Loucy (cell line): Measurements from ENCODE around the gene CIDEA.

Experiments
- H2AFZ ChIP-seq: fragments of 200-600 bp; sonication (generic); 2 replicates; pipeline ENCODE4 v1.6.0; 2016; ENCODE audit warnings: antibody characterized with exemption, mild to moderate bottlenecking, low read length, moderate library complexity
- H3F3A ChIP-seq: fragments of 200-600 bp; 2 replicates; pipeline ENCODE4 v1.6.0; 2016; ENCODE audit warnings: antibody characterized with exemption, low read depth, mild to moderate bottlenecking
- H3K27me3 ChIP-seq: fragments of 200-600 bp; sonication (generic); 2 replicates; pipeline ENCODE4 v1.6.1; 2014; ENCODE audit warnings: low read length, mild to moderate bottlenecking; ENCODE audit not compliant: insufficient read depth, poor library complexity, severe bottlenecking
- H3K36me3 ChIP-seq: fragments of 200-600 bp; sonication (generic); 2 replicates; pipeline ENCODE4 v1.6.1; 2016; ENCODE audit warnings: low read length; ENCODE audit not compliant: insufficient read depth
- H3K4me1 ChIP-seq: fragments of 200-600 bp; sonication (generic); 2 replicates; pipeline ENCODE4 v1.5.1; 2014; ENCODE audit warnings: low read length, mild to moderate bottlenecking; ENCODE audit not compliant: insufficient read depth, poor library complexity, severe bottlenecking
- H3K4me2 ChIP-seq: fragments of 200-600 bp; sonication (generic); 2 replicates; pipeline ENCODE4 v1.6.0; 2014; ENCODE audit warnings: antibody characterized with exemption, low read length, low read depth, mild to moderate bottlenecking; ENCODE audit not compliant: poor library complexity, severe bottlenecking
- H3K4me3 ChIP-seq: fragments of 200-600 bp; sonication (generic); 2 replicates; pipeline ENCODE4 v1.5.1; 2014; ENCODE audit warnings: low read length, mild to moderate bottlenecking, mixed read lengths; ENCODE audit not compliant: poor library complexity, severe bottlenecking
- H3K79me2 ChIP-seq: fragments of 200-600 bp; sonication (generic); 2 replicates; pipeline ENCODE4 v1.6.1; 2014; ENCODE audit warnings: low read length; ENCODE audit not compliant: insufficient read depth
- H3K9ac ChIP-seq: fragments of 200-600 bp; sonication (generic); 2 replicates; pipeline ENCODE4 v1.6.0; 2014; ENCODE audit warnings: mild to moderate bottlenecking, low read depth, low read length, moderate library complexity; ENCODE audit not compliant: poor library complexity, severe bottlenecking
- H3K9me2 ChIP-seq: fragments of 200-600 bp; sonication (generic); replicated peaks from 2 replicates; pipeline ENCODE4 v1.6.1; 2016; ENCODE audit warnings: low read depth, low read length, mixed read lengths
- H3K9me3 ChIP-seq: fragments of 200-600 bp; sonication (generic); 2 replicates; pipeline ENCODE4 v1.6.1; 2014; ENCODE audit warnings: mild to moderate bottlenecking, antibody characterized with exemption, low read length, low read depth; ENCODE audit not compliant: insufficient read depth
- H4K20me1 ChIP-seq: fragments of 200-600 bp; sonication (generic); 2 replicates; pipeline ENCODE4 v1.6.0; 2014; ENCODE audit warnings: antibody characterized with exemption, low read length, mild to moderate bottlenecking; ENCODE audit not compliant: insufficient read depth, poor library complexity, severe bottlenecking
- EZH2phosphoT487 ChIP-seq: fragments of 200-600 bp; IDR thresholded peaks from 2 replicates; pipeline ENCODE4 v1.6.1; 2018; ENCODE audit warnings: antibody characterized with exemption, mild to moderate bottlenecking, moderate library complexity, borderline replicate concordance
- TF ChIP-seq, protein P1 (sequence below): fragments of 200-600 bp; sonication (generic); conservative IDR thresholded peaks from 2 replicates; pipeline ENCODE4 v1.5.1; 2014; ENCODE audit warnings: mild to moderate bottlenecking, antibody characterized with exemption, low read length

CIDEA gene

DNA sequence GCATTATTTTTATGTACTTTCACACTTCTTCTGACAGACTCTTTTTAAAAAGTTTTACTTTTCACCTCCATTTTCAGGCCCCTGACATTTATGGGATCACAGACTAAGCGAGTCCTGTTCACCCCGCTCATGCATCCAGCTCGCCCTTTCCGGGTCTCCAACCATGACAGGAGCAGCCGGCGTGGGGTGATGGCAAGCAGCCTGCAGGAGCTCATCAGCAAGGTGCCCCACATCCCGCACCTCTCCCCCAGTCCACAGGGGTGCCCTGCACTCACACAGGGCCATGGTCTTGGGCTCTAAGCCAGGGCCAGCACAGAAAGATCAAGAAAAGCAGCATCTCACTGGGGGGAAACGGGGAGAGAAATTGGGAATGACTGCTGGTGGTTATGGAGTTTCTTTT is 8.6 kb downstream of the CIDEA start:
- TF ChIP-seq, protein P1, sequence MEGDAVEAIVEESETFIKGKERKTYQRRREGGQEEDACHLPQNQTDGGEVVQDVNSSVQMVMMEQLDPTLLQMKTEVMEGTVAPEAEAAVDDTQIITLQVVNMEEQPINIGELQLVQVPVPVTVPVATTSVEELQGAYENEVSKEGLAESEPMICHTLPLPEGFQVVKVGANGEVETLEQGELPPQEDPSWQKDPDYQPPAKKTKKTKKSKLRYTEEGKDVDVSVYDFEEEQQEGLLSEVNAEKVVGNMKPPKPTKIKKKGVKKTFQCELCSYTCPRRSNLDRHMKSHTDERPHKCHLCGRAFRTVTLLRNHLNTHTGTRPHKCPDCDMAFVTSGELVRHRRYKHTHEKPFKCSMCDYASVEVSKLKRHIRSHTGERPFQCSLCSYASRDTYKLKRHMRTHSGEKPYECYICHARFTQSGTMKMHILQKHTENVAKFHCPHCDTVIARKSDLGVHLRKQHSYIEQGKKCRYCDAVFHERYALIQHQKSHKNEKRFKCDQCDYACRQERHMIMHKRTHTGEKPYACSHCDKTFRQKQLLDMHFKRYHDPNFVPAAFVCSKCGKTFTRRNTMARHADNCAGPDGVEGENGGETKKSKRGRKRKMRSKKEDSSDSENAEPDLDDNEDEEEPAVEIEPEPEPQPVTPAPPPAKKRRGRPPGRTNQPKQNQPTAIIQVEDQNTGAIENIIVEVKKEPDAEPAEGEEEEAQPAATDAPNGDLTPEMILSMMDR, result no peak
- TF ChIP-seq EZH2phosphoT487, result no peak
- Histone ChIP-seq H3K9me2 (no peaks in the 10 kb centered on the region), H3F3A (no peaks in the 10 kb centered on the region), H3K36me3 (no peaks in the 10 kb centered on the region), H3K9ac (no peak overlapping the region), H3K27me3 (no peaks in the 10 kb centered on the region), H4K20me1 (no peaks in the 10 kb centered on the region), H3K4me2 (no peak overlapping the region), H3K4me3 (no peak overlapping the region), H2AFZ (no peak overlapping the region), H3K79me2 (no peaks in the 10 kb centered on the region), H3K9me3 (no peaks in the 10 kb centered on the region), H3K4me1 (no peaks in the 10 kb centered on the region)

- Histone ChIP-seq H3K27me3 (no peaks in the 10 kb centered on the region), H3K4me1 (no peaks in the 10 kb centered on the region), H3K4me3 (no peak overlapping the region), H3K9me2 (no peaks in the 10 kb centered on the region), H3K9ac (no peak overlapping the region), H3K79me2 (no peaks in the 10 kb centered on the region), H4K20me1 (no peaks in the 10 kb centered on the region), H2AFZ (no peak overlapping the region), H3K4me2 (no peak overlapping the region), H3F3A (no peaks in the 10 kb centered on the region), H3K36me3 (no peaks in the 10 kb centered on the region), H3K9me3 (no peaks in the 10 kb centered on the region)
- TF ChIP-seq, protein P1, result no peak
- TF ChIP-seq EZH2phosphoT487, result no peak
These were observed 10.7 kb downstream of the CIDEA start for GRCh38 chr18:12264864-12265263.

- H2AFZ ChIP-seq, result peak overlapping the region; percentile 95
- peak overlapping the region; percentile 59 for H3K9ac ChIP-seq
- H3K79me2 ChIP-seq, result no peaks in the 10 kb centered on the region
- H3K27me3 ChIP-seq, result no peaks in the 10 kb centered on the region
- H3K36me3 ChIP-seq, result no peaks in the 10 kb centered on the region
- H3K4me2 ChIP-seq, result peak overlapping the region; percentile 39
- TF ChIP-seq, protein P1, result peak; percentile 76
- no peak for TF ChIP-seq EZH2phosphoT487
- H3K9me2 ChIP-seq, result no peaks in the 10 kb centered on the region
- H3K9me3 ChIP-seq, result no peaks in the 10 kb centered on the region
- H3K4me3 ChIP-seq, result peak overlapping the region; percentile 75
- no peaks in the 10 kb centered on the region for H3K4me1 ChIP-seq
- H4K20me1 ChIP-seq, result no peaks in the 10 kb centered on the region
- H3F3A ChIP-seq, result no peaks in the 10 kb centered on the region
These were observed 17.4 kb downstream of the CIDEA start for GRCh38 chr18:12271376-12272235.
